Measurements from ENCODE around the gene PARVB. TPM values are rescaled to one million over a fixed set of nuclear protein-coding genes. Genes with fewer than 3 reads are reported as not detected.

PARVB gene
- total RNA-seq, 4 donors from 2014 or later = 120 to 201 (median 147) TPM

DNA sequence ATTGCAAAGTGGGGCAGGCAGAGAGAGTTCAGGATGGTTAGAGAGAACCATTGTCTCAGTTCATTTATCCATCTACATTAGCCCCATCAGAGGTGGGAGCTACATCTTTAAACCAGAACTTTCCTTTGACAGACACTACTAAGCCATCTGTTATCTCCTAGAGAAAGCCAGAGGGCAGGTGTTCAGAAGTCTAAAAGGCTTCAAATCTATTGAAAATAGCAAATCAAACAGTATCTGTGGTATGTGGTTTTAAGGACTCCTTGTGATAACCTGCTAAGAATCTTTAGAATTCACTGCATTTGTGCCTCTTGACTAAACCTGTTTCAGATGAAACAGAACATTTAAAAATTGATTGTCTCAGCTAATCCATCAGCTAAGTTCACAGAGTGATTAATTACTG, 112.7 kb downstream of the PARVB start:
- TF ChIP-seq, protein P1, sequence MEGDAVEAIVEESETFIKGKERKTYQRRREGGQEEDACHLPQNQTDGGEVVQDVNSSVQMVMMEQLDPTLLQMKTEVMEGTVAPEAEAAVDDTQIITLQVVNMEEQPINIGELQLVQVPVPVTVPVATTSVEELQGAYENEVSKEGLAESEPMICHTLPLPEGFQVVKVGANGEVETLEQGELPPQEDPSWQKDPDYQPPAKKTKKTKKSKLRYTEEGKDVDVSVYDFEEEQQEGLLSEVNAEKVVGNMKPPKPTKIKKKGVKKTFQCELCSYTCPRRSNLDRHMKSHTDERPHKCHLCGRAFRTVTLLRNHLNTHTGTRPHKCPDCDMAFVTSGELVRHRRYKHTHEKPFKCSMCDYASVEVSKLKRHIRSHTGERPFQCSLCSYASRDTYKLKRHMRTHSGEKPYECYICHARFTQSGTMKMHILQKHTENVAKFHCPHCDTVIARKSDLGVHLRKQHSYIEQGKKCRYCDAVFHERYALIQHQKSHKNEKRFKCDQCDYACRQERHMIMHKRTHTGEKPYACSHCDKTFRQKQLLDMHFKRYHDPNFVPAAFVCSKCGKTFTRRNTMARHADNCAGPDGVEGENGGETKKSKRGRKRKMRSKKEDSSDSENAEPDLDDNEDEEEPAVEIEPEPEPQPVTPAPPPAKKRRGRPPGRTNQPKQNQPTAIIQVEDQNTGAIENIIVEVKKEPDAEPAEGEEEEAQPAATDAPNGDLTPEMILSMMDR (IDR thresholded peaks at IDR 0.05 in 4 of 5, conservative IDR thresholded peaks at IDR 0.05 in 1 of 5) = no peak
- TF ChIP-seq POLR2A (IDR thresholded peaks at IDR 0.05) = no peak
- H3K27ac ChIP-seq = no peak overlapping the region
- H3K4me3 ChIP-seq = no peak overlapping the region
- no peaks in the 10 kb centered on the region for H3K27me3 ChIP-seq
- H3K4me1 ChIP-seq = no peaks in the 10 kb centered on the region
- ATAC-seq = no peak
- DNase-seq = no peak
- H3K36me3 ChIP-seq = peaks cover 8 to 94% of the 10 kb centered on the region in 2 donors
- intact Hi-C loops (cut with DNase I; ENCODE audit: low total_unique reads) = no loop called here
- no peaks in the 10 kb centered on the region for H3K9me3 ChIP-seq
- in situ Hi-C loops (cut with MboI; ENCODE audit: low sequenced_read_pairs in 4 of 4) = no loop called here

DNA sequence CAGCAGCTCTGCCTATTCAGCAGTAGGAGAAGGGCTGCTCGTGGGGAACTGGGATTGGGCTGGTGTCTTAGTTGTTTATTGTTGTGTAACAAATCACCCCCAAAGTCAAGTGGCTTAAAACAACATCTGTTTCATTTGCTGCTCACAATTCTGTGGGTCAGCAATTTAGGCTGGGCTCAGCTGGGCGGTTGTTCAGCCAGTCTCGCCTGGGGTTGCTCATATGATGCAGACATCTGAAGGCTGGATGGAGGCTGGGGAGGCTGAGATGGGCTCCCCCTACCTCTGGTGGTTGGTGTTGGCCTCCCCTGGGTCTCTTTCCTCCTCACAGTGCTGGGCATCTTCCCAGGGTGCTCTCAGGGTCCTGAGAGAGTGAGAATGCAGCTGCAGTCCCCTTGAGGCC, 113.3 kb downstream of the PARVB start:
- H3K36me3 ChIP-seq = peaks cover 8 to 90% of the 10 kb centered on the region in 2 donors
- TF ChIP-seq, protein P1 (IDR thresholded peaks at IDR 0.05 in 4 of 5, conservative IDR thresholded peaks at IDR 0.05 in 1 of 5) = no peak
- TF ChIP-seq POLR2A (IDR thresholded peaks at IDR 0.05) = no peak
- in situ Hi-C loops (cut with MboI; ENCODE audit: low sequenced_read_pairs in 4 of 4) (no loop called here), intact Hi-C loops (cut with DNase I; ENCODE audit: low total_unique reads) (no loop called here)
- DNase-seq (no peak), ATAC-seq (no peak)
- no peaks in the 10 kb centered on the region for H3K27me3 ChIP-seq
- H3K9me3 ChIP-seq = no peaks in the 10 kb centered on the region
- H3K4me3 ChIP-seq = no peak overlapping the region
- no peaks in the 10 kb centered on the region for H3K4me1 ChIP-seq
- H3K27ac ChIP-seq = no peak overlapping the region

DNA sequence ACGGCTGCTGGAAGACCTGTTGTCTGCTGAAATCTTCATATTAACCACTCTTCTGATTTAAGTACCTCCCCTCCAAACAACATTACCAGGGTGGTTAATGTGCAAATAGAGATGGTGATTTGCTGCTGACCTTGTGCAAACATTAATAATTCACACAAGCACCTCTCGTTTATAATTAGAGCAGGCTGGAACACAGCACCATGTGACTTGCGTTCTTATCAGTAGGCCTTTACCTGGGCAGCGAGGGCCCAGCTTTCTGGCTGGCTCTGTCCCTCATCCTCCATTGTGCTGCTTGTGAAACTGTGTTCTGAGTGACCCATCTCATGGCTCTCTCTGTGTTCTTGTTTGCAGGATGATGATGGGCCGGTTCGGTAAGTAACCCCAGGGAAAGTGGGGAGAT, 115.7 kb downstream of the PARVB start:
- DNase-seq (no peak), ATAC-seq (no peak)
- in situ Hi-C loops (cut with MboI; ENCODE audit: low sequenced_read_pairs in 4 of 4) (no loop called here), intact Hi-C loops (cut with DNase I; ENCODE audit: low total_unique reads) (loop anchor here (5.0 kb wide), 1 partner anchor 47 kb away; no protein-coding TSS in a partner anchor)
- Histone ChIP-seq H3K4me1 (no peaks in the 10 kb centered on the region), H3K4me3 (no peak overlapping the region), H3K27ac (no peak overlapping the region), H3K27me3 (no peaks in the 10 kb centered on the region), H3K9me3 (no peaks in the 10 kb centered on the region), H3K36me3 (peaks cover 8 to 67% of the 10 kb centered on the region in 2 donors)
- TF ChIP-seq POLR2A (IDR thresholded peaks at IDR 0.05) = no peak
- TF ChIP-seq, protein P1 (IDR thresholded peaks at IDR 0.05 in 4 of 5, conservative IDR thresholded peaks at IDR 0.05 in 1 of 5) = no peak

DNA sequence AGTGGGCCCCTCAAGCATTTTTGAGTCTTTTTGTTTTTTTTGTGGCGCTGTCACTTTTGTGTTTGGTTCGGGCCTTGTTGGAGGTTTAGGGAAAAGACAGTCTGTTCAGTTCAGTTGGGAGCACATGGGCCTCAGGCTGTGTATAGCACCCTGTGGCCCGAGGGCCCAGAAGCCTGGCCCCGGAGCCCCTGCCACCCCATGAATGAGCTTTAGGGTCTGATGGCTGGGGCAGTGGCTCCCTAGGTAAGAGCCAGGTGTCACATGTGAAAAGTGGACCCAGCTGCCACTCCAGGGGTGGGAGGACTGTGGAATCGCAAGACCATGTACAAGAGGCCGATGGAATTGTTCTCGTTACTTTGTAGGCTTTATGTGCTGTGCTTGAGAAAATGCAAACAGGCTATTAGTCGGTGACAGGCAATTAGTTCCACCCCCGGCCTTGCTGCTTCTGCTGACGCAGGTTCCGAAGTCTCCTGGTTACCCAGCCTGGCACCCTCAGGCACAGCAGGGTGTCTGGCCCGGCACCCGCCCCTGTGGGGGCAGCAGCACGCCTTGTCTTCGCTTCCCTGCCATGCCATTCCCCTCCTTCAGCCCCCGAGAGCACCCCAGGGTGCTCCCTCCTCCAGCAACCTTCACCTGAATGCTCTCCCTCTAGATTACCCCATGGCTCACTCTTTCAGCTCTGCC, 118.5 kb downstream of the PARVB start:
- intact Hi-C loops (cut with DNase I; ENCODE audit: low total_unique reads) = loop anchor here (5.0 kb wide), 1 partner anchor 50 kb away; no protein-coding TSS in a partner anchor
- peaks cover 1 to 44% of the 10 kb centered on the region in 2 donors for H3K36me3 ChIP-seq
- DNase-seq (no peak), ATAC-seq (no peak)
- H3K4me1 ChIP-seq = peaks cover 0 to 3% of the 10 kb centered on the region in 2 donors
- no peak overlapping the region for H3K4me3 ChIP-seq
- H3K9me3 ChIP-seq = no peaks in the 10 kb centered on the region
- H3K27me3 ChIP-seq = no peaks in the 10 kb centered on the region
- in situ Hi-C loops (cut with MboI; ENCODE audit: low sequenced_read_pairs in 4 of 4) = no loop called here
- H3K27ac ChIP-seq = no peak overlapping the region
- no peak for TF ChIP-seq POLR2A (IDR thresholded peaks at IDR 0.05)
- TF ChIP-seq, protein P1 (IDR thresholded peaks at IDR 0.05 in 4 of 5, conservative IDR thresholded peaks at IDR 0.05 in 1 of 5) = no peak

Data from gastrocnemius medialis (tissue), 4 donors.